PFSK-1 (cell line): ENCODE data around the gene UQCRQ.

Experiments used
- FOXP2 ChIP-seq: optimal IDR thresholded peaks from 2 replicates; pipeline ENCODE3; 2011; ENCODE audit warnings: borderline replicate concordance, control low read depth, inconsistent platforms; ENCODE audit not compliant: insufficient read depth; ENCODE audit errors: extremely low read length, extremely low read depth
- POLR2AphosphoS5 ChIP-seq: IDR thresholded peaks from 2 replicates; pipeline ENCODE4 v1.6.1; 2012; ENCODE audit warnings: low read depth, mild to moderate bottlenecking, control low read depth, low read length, moderate library complexity
- SIN3A ChIP-seq: IDR thresholded peaks from 2 replicates; pipeline ENCODE4 v1.6.1; 2012; ENCODE audit warnings: mild to moderate bottlenecking, low read length, moderate library complexity, borderline replicate concordance; ENCODE audit not compliant: insufficient read depth
- TAF1 ChIP-seq: IDR thresholded peaks from 2 replicates; pipeline ENCODE4 v1.6.1; 2012; ENCODE audit warnings: low read length, control low read depth, borderline replicate concordance; ENCODE audit not compliant: insufficient read depth
- TF ChIP-seq, protein P1 (sequence below), 2 experiments: IDR thresholded peaks; 2 replicates each; pipeline versions ENCODE4 v1.6.1 to v1.8.0; 2011 to 2012; ENCODE audit warnings: low read depth in 2 of 2, low read length in 2 of 2, control low read depth in 1 of 2, inconsistent platforms in 1 of 2, mild to moderate bottlenecking in 1 of 2, moderate library complexity in 1 of 2; ENCODE audit not compliant: insufficient read depth in 1 of 2

DNA sequence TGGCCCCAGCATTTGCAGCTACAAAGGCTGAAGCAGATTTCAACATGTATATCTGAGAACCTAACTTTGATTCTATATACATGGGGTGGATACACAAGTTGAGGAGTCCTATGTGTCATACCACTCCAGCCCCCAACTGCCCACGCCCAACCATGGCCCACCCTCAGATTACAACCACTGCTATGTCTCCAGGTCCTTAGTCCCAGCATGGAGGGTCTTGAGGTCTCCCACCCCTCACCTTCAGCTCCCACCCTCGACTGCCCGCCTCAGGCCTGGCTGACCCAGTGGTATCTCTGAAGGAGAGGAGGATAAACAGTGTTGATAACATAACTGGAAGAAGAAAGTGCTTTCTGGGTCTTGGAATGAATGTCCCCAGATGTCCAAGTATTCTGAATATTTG lies 45.1 kb upstream of the UQCRQ start:
- TF ChIP-seq, protein P1, sequence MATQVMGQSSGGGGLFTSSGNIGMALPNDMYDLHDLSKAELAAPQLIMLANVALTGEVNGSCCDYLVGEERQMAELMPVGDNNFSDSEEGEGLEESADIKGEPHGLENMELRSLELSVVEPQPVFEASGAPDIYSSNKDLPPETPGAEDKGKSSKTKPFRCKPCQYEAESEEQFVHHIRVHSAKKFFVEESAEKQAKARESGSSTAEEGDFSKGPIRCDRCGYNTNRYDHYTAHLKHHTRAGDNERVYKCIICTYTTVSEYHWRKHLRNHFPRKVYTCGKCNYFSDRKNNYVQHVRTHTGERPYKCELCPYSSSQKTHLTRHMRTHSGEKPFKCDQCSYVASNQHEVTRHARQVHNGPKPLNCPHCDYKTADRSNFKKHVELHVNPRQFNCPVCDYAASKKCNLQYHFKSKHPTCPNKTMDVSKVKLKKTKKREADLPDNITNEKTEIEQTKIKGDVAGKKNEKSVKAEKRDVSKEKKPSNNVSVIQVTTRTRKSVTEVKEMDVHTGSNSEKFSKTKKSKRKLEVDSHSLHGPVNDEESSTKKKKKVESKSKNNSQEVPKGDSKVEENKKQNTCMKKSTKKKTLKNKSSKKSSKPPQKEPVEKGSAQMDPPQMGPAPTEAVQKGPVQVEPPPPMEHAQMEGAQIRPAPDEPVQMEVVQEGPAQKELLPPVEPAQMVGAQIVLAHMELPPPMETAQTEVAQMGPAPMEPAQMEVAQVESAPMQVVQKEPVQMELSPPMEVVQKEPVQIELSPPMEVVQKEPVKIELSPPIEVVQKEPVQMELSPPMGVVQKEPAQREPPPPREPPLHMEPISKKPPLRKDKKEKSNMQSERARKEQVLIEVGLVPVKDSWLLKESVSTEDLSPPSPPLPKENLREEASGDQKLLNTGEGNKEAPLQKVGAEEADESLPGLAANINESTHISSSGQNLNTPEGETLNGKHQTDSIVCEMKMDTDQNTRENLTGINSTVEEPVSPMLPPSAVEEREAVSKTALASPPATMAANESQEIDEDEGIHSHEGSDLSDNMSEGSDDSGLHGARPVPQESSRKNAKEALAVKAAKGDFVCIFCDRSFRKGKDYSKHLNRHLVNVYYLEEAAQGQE (IDR thresholded peaks at IDR 0.05; ENCODE audit: insufficient read depth in 1 of 2, low read depth in 2 of 2, low read length in 2 of 2) = no peak
- TF ChIP-seq POLR2AphosphoS5 = no peak
- TF ChIP-seq TAF1 = no peak
- no peak for TF ChIP-seq FOXP2
- TF ChIP-seq SIN3A = no peak
